Thyroid gland (tissue), 4 donors: ENCODE measurements around the gene SLC17A6. TPM values are rescaled to one million over a fixed set of nuclear protein-coding genes. Genes with fewer than 3 reads are reported as not detected.

ENCODE experiments used
- DNase-seq, 2 donors: peaks; one replicate each; pipeline ENCODE4 v3.0.0-alpha.2; 2019
- H3K27ac ChIP-seq, 3 donors: fragments of 200-600 bp; sonication (generic); 1 replicate in 2 of 3; 2 replicates in 1 of 3; pipeline ENCODE4 v1.5.1; 2016 to 2019; ENCODE audit warnings: mild to moderate bottlenecking in 1 of 3, moderate library complexity in 1 of 3
- H3K27me3 ChIP-seq: fragments of 200-600 bp; sonication (generic); one replicate; pipeline ENCODE4 v1.5.1; 2019
- H3K36me3 ChIP-seq, 2 donors: fragments of 200-600 bp; sonication (generic); one replicate each; pipeline ENCODE4 v1.5.1; 2016 to 2019
- H3K4me1 ChIP-seq, 2 donors: fragments of 200-600 bp; sonication (generic); one replicate each; pipeline ENCODE4 v1.5.1; 2017 to 2019
- H3K4me3 ChIP-seq, 3 donors: fragments of 200-600 bp; sonication (generic); replicated peaks in 1 of 3; 1 replicate in 2 of 3; 2 replicates in 1 of 3; pipeline ENCODE4 v1.5.1; 2016; ENCODE audit warnings: mild to moderate bottlenecking in 1 of 3
- H3K9me3 ChIP-seq: fragments of 200-600 bp; sonication (generic); one replicate; pipeline ENCODE4 v1.5.1; 2017
- POLR2A ChIP-seq, 2 donors: fragments of 450-650 bp; IDR thresholded peaks; one replicate each; pipeline ENCODE4 v1.6.1; 2017; ENCODE audit warnings: antibody characterized with exemption in 2 of 2, mild to moderate bottlenecking in 2 of 2, moderate library complexity in 1 of 2
- WGBS, 2 donors: methylation state at CpG; one replicate each; pipeline ENCODE4 v1.1.5; 2017; 5-methylcytosine and 5-hydroxymethylcytosine counted together
- intact Hi-C: fragments of 100-400 bp; cut with DNase I; formaldehyde crosslinking; loops from one replicate; pipeline ENCODE4 v1.15.1; 2023
- total RNA-seq, 4 donors: library from RNA; depleted of rRNA; stranded (reverse); fragments of >200 nt; gene quantifications; one replicate each; pipeline ENCODE4 v1.2.3, GENCODE V29; 2016
- TF ChIP-seq, protein P1 (sequence below), 6 experiments: fragments of 200-600 bp in 3 of 6; fragments of 450-650 bp in 3 of 6; sonication (generic) in 3 of 6; IDR thresholded peaks; one replicate each; pipeline ENCODE4 v1.5.1; 2016 to 2019; ENCODE audit warnings: antibody characterized with exemption in 6 of 6, mild to moderate bottlenecking in 2 of 6, inconsistent platforms in 1 of 6, moderate library complexity in 1 of 6

Gene SLC17A6
- total RNA-seq, 4 donors from 2014 or later = not detected

GRCh38 chr11:22347857-22348487, 9.8 kb downstream of the SLC17A6 start:
- no peaks in the 10 kb centered on the region for H3K27me3 ChIP-seq
- no peaks in the 10 kb centered on the region for H3K9me3 ChIP-seq
- no peak overlapping the region for H3K27ac ChIP-seq
- intact Hi-C loops = no loop called here
- no peak overlapping the region for H3K4me3 ChIP-seq
- 73 to 81% methylated on average over 4 of the region's 4 CpGs for WGBS, 2 donors
- H3K4me1 ChIP-seq = no peaks in the 10 kb centered on the region
- H3K36me3 ChIP-seq = no peaks in the 10 kb centered on the region
- TF ChIP-seq POLR2A (IDR thresholded peaks at IDR 0.05) = no peak
- TF ChIP-seq, protein P1, sequence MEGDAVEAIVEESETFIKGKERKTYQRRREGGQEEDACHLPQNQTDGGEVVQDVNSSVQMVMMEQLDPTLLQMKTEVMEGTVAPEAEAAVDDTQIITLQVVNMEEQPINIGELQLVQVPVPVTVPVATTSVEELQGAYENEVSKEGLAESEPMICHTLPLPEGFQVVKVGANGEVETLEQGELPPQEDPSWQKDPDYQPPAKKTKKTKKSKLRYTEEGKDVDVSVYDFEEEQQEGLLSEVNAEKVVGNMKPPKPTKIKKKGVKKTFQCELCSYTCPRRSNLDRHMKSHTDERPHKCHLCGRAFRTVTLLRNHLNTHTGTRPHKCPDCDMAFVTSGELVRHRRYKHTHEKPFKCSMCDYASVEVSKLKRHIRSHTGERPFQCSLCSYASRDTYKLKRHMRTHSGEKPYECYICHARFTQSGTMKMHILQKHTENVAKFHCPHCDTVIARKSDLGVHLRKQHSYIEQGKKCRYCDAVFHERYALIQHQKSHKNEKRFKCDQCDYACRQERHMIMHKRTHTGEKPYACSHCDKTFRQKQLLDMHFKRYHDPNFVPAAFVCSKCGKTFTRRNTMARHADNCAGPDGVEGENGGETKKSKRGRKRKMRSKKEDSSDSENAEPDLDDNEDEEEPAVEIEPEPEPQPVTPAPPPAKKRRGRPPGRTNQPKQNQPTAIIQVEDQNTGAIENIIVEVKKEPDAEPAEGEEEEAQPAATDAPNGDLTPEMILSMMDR (IDR thresholded peaks at IDR 0.05) = no peak
- no peak for DNase-seq

- intact Hi-C loops = no loop called here
- no peak for DNase-seq
- 44 to 59% methylated on average over 2 of the region's 2 CpGs for WGBS, 2 donors
- H3K27ac ChIP-seq = no peak overlapping the region
- H3K4me1 ChIP-seq = no peaks in the 10 kb centered on the region
- H3K4me3 ChIP-seq = no peak overlapping the region
- no peaks in the 10 kb centered on the region for H3K27me3 ChIP-seq
- H3K9me3 ChIP-seq = no peaks in the 10 kb centered on the region
- TF ChIP-seq POLR2A (IDR thresholded peaks at IDR 0.05) = no peak
- TF ChIP-seq, protein P1 (IDR thresholded peaks at IDR 0.05) = no peak
- no peaks in the 10 kb centered on the region for H3K36me3 ChIP-seq
Observed at GRCh38 chr11:22349491-22349890, 11.3 kb downstream of the SLC17A6 start.

- intact Hi-C loops = no loop called here
- H3K4me1 ChIP-seq = no peaks in the 10 kb centered on the region
- WGBS, 2 donors = 88 to 89% methylated on average over 2 of the region's 2 CpGs
- TF ChIP-seq POLR2A (IDR thresholded peaks at IDR 0.05) = no peak
- TF ChIP-seq, protein P1 (IDR thresholded peaks at IDR 0.05) = no peak
- H3K4me3 ChIP-seq = no peak overlapping the region
- H3K9me3 ChIP-seq = no peaks in the 10 kb centered on the region
- no peaks in the 10 kb centered on the region for H3K27me3 ChIP-seq
- H3K36me3 ChIP-seq = no peaks in the 10 kb centered on the region
- H3K27ac ChIP-seq = no peak overlapping the region
- DNase-seq = no peak
Observed at GRCh38 chr11:22359295-22359694, 21.1 kb downstream of the SLC17A6 start.

DNA sequence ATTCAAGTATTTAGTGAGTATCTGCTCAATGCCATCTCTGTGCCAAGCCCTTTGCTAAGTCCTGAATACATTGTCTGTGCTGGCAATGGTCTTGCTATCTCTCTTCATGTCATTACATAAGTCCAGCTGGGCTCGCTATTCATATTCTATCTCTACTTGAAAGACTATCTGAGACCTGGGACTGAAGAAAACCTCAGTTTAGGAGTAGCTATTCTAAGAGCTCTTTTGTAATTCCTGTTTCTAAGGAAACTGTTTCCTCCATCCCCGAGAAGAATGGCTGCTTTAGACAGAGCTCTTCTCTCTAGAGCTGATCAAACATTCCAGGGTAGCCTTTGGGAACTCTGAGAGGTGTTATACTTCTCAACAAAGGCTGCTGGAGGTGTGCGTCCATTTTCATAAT, 33.0 kb downstream of the SLC17A6 start:
- Histone ChIP-seq H3K9me3 (no peaks in the 10 kb centered on the region), H3K27ac (no peak overlapping the region), H3K4me1 (no peaks in the 10 kb centered on the region), H3K27me3 (no peaks in the 10 kb centered on the region), H3K4me3 (no peak overlapping the region), H3K36me3 (no peaks in the 10 kb centered on the region)
- TF ChIP-seq, protein P1 (IDR thresholded peaks at IDR 0.05) = no peak
- no peak for TF ChIP-seq POLR2A (IDR thresholded peaks at IDR 0.05)
- no peak for DNase-seq
- 20 to 29% methylated on average over 3 of the region's 3 CpGs for WGBS, 2 donors
- intact Hi-C loops = no loop called here

- Histone ChIP-seq H3K4me3 (no peak overlapping the region), H3K36me3 (no peaks in the 10 kb centered on the region), H3K27ac (no peak overlapping the region), H3K4me1 (no peaks in the 10 kb centered on the region), H3K9me3 (no peaks in the 10 kb centered on the region), H3K27me3 (no peaks in the 10 kb centered on the region)
- no peak for DNase-seq
- 76 to 80% methylated on average over 1 of the region's 1 CpG for WGBS, 2 donors
- no peak for TF ChIP-seq POLR2A (IDR thresholded peaks at IDR 0.05)
- TF ChIP-seq, protein P1 (IDR thresholded peaks at IDR 0.05) = no peak
- intact Hi-C loops = no loop called here
Observed at GRCh38 chr11:22387126-22387525, 48.9 kb downstream of the SLC17A6 start.
